Tibial nerve (tissue), 4 donors: ENCODE data around the gene PDK3. TPM values are rescaled to one million over a fixed set of nuclear protein-coding genes. Genes with fewer than 3 reads are reported as not detected.

Source experiments
- DNase-seq, 2 donors: peaks; one replicate each; pipeline ENCODE4 v3.0.0-alpha.2; 2019; ENCODE audit warnings: low spot score in 2 of 2
- H3K27ac ChIP-seq, 4 donors: fragments of 200-600 bp; sonication (generic) in 3 of 4; one replicate each; pipeline ENCODE4 v1.5.1; 2017 to 2019; ENCODE audit warnings: mild to moderate bottlenecking in 1 of 4
- H3K27me3 ChIP-seq, 2 donors: fragments of 200-600 bp; sonication (generic) in 1 of 2; one replicate each; pipeline versions ENCODE4 v1.5.1 to v1.6.0; 2017 to 2019
- H3K36me3 ChIP-seq, 3 donors: fragments of 200-600 bp; sonication (generic); one replicate each; pipeline ENCODE4 v1.5.1; 2018 to 2019
- H3K4me1 ChIP-seq, 4 donors: fragments of 200-600 bp; sonication (generic) in 3 of 4; one replicate each; pipeline ENCODE4 v1.5.1; 2017 to 2019
- H3K4me3 ChIP-seq, 4 donors: fragments of 200-600 bp; sonication (generic) in 3 of 4; one replicate each; pipeline ENCODE4 v1.5.1; 2017 to 2019; ENCODE audit warnings: mild to moderate bottlenecking in 1 of 4, moderate library complexity in 1 of 4
- H3K9me3 ChIP-seq, 4 donors: fragments of 200-600 bp; sonication (generic) in 3 of 4; one replicate each; pipeline ENCODE4 v1.5.1; 2017 to 2019
- CTCF ChIP-seq, 5 experiments: fragments of 200-600 bp in 3 of 5; fragments of 450-650 bp in 2 of 5; sonication (generic) in 3 of 5; IDR thresholded peaks; one replicate each; pipeline ENCODE4 v1.5.1; 2016 to 2019; ENCODE audit warnings: antibody characterized with exemption in 5 of 5, mild to moderate bottlenecking in 3 of 5, moderate library complexity in 2 of 5
- EP300 ChIP-seq, 2 donors: sonication (generic); formaldehyde crosslinking; IDR thresholded peaks; one replicate each; pipeline ENCODE4 v1.6.1; 2017; ENCODE audit warnings: antibody characterized with exemption in 2 of 2, mild to moderate bottlenecking in 1 of 2
- POLR2A ChIP-seq, 2 donors: fragments of 450-650 bp; IDR thresholded peaks; one replicate each; pipeline ENCODE4 v1.6.1; 2017; ENCODE audit warnings: antibody characterized with exemption in 2 of 2, mild to moderate bottlenecking in 2 of 2, moderate library complexity in 2 of 2
- WGBS, 2 donors: methylation state at CpG; one replicate each; pipeline ENCODE4 v1.1.5; 2018; 5-methylcytosine and 5-hydroxymethylcytosine counted together
- total RNA-seq, 4 donors: library from RNA; depleted of rRNA; stranded (reverse); fragments of >200 nt; gene quantifications; one replicate each; pipeline ENCODE4 v1.1.0, GENCODE V29; 2016

Gene PDK3
- total RNA-seq, 4 donors from 2014 or later = 18.3 to 39.8 (median 31.3) TPM

- Histone ChIP-seq H3K9me3 (no peaks in the 10 kb centered on the region), H3K4me1 (no peaks in the 10 kb centered on the region), H3K27ac (no peak overlapping the region), H3K4me3 (no peak overlapping the region), H3K27me3 (no peaks in the 10 kb centered on the region), H3K36me3 (no peaks in the 10 kb centered on the region)
- 86 to 87% methylated on average over 5 of the region's 5 CpGs for WGBS, 2 donors
- no peak for DNase-seq
- TF ChIP-seq EP300 (IDR thresholded peaks at IDR 0.05) (no peak), CTCF (IDR thresholded peaks at IDR 0.05) (no peak), POLR2A (IDR thresholded peaks at IDR 0.05) (no peak)
Observed at GRCh38 chrX:24485323-24485722, 20.2 kb downstream of the PDK3 start.

- no peaks in the 10 kb centered on the region for H3K9me3 ChIP-seq
- TF ChIP-seq POLR2A (IDR thresholded peaks at IDR 0.05) = no peak
- TF ChIP-seq CTCF (IDR thresholded peaks at IDR 0.05) = no peak
- TF ChIP-seq EP300 (IDR thresholded peaks at IDR 0.05) = no peak
- no peak for DNase-seq
- H3K4me3 ChIP-seq = no peak overlapping the region
- H3K27ac ChIP-seq = no peak overlapping the region
- no peaks in the 10 kb centered on the region for H3K4me1 ChIP-seq
- WGBS, 2 donors = 88 to 91% methylated on average over 8 to 10 of the region's 10 CpGs
- H3K36me3 ChIP-seq = no peaks in the 10 kb centered on the region
- H3K27me3 ChIP-seq = no peaks in the 10 kb centered on the region
Observed at GRCh38 chrX:24485976-24486680, 21.0 kb downstream of the PDK3 start.

DNA sequence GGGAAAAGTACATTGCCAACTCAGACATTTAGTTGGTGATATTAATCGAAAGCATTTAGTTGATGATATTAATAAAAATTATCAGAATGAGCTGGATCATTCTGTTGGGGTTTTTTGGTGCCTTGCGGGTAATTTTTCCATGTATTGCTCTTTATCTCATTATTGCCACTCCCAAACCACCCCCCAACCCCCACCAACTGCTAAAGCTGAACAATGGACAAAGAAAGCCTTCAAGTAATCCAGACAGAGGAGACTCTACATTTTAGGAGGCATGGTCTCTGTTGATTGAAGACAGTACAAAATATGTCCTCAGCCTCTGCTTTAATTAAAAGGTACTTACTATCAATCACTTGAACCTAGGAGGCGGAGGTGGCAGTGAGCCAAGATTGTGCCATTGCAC is 22.5 kb downstream of the PDK3 start:
- Histone ChIP-seq H3K4me1 (no peaks in the 10 kb centered on the region), H3K4me3 (no peak overlapping the region), H3K27me3 (no peaks in the 10 kb centered on the region), H3K36me3 (no peaks in the 10 kb centered on the region), H3K9me3 (no peaks in the 10 kb centered on the region), H3K27ac (no peak overlapping the region)
- no peak for TF ChIP-seq EP300 (IDR thresholded peaks at IDR 0.05)
- no peak for TF ChIP-seq POLR2A (IDR thresholded peaks at IDR 0.05)
- no peak for TF ChIP-seq CTCF (IDR thresholded peaks at IDR 0.05)
- DNase-seq = no peak
- 65 to 67% methylated on average over 3 of the region's 3 CpGs for WGBS, 2 donors

DNA sequence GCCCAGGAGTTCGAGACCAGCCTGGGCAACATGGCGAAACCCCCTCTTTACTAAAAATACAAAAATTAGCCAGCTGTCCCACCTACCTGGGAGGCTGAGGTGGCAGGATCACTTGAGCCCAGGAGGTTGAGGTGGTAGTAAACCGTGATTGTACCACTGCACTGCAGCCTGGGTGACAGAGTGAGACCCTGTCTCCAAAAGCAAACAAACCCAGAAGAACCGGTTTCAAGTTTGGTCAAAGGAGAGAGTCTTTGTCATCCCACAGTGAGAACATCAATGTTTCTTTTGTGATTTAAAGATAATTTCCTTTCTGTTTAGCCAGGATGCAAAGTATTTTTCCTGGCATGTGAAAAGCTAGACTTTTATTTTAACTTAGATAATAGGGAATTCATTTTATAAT is 26.7 kb downstream of the PDK3 start:
- H3K4me3 ChIP-seq = no peak overlapping the region
- H3K27me3 ChIP-seq = no peaks in the 10 kb centered on the region
- 46 to 78% methylated on average over 2 to 4 of the region's 4 CpGs for WGBS, 2 donors
- no peak for TF ChIP-seq EP300 (IDR thresholded peaks at IDR 0.05)
- TF ChIP-seq POLR2A (IDR thresholded peaks at IDR 0.05) = no peak
- TF ChIP-seq CTCF (IDR thresholded peaks at IDR 0.05) = no peak
- H3K9me3 ChIP-seq = no peaks in the 10 kb centered on the region
- no peak for DNase-seq
- H3K4me1 ChIP-seq = peaks cover 0 to 13% (median 0%) of the 10 kb centered on the region in 4 donors
- H3K27ac ChIP-seq = no peak overlapping the region
- H3K36me3 ChIP-seq = no peaks in the 10 kb centered on the region

GRCh38 chrX:24493740-24494581 is 28.9 kb downstream of the PDK3 start:
- Histone ChIP-seq H3K27ac (peak overlapping the region in 1 of 4 donors; percentile 34), H3K4me3 (no peak overlapping the region), H3K36me3 (no peaks in the 10 kb centered on the region), H3K27me3 (no peaks in the 10 kb centered on the region), H3K9me3 (no peaks in the 10 kb centered on the region), H3K4me1 (peaks cover 0 to 13% (median 0%) of the 10 kb centered on the region in 4 donors)
- WGBS, 2 donors = 54% methylated on average over 5 to 6 of the region's 6 CpGs
- no peak for DNase-seq
- no peak for TF ChIP-seq POLR2A (IDR thresholded peaks at IDR 0.05)
